Osteoblast (primary cell): ENCODE results near the gene STRN. TPM values are rescaled to one million over a fixed set of nuclear protein-coding genes. Genes with fewer than 3 reads are reported as not detected.
"Not testable (repeated sequence)": the region's sequence is repeated elsewhere in the genome, so short reads cannot be mapped to it uniquely, and the experiment has no call there.

Experiments
- DNase-seq: peaks from one replicate; pipeline ENCODE4 v3.0.0; 2011; ENCODE audit warnings: low spot score, mixed read lengths; ENCODE audit not compliant: insufficient read length; ENCODE audit errors: missing footprints
- H2AFZ ChIP-seq: 2 replicates; pipeline ENCODE4 v1.6.0; 2011; ENCODE audit warnings: mild to moderate bottlenecking, low read length
- H3K27ac ChIP-seq: 2 replicates; pipeline ENCODE4 v1.5.1; 2011; ENCODE audit warnings: mild to moderate bottlenecking, low read depth, low read length, moderate library complexity
- H3K27me3 ChIP-seq: 2 replicates; pipeline ENCODE4 v1.6.0; 2012; ENCODE audit warnings: mild to moderate bottlenecking, control low read depth, inconsistent platforms, low read length, moderate library complexity; ENCODE audit not compliant: insufficient read depth
- H3K36me3 ChIP-seq: 2 replicates; pipeline ENCODE4 v1.5.1; 2011; ENCODE audit warnings: mild to moderate bottlenecking, low read length, control low read depth, moderate library complexity; ENCODE audit not compliant: insufficient read depth
- H3K4me1 ChIP-seq: 2 replicates; pipeline ENCODE4 v1.5.1; 2011; ENCODE audit warnings: mild to moderate bottlenecking, low read length, control low read depth, moderate library complexity; ENCODE audit not compliant: insufficient read depth
- H3K4me2 ChIP-seq: 2 replicates; pipeline ENCODE4 v1.6.0; 2011; ENCODE audit warnings: mild to moderate bottlenecking, low read length; ENCODE audit not compliant: insufficient read depth
- H3K4me3 ChIP-seq: fragments of 200-600 bp; sonication (generic); 3 replicates; pipeline ENCODE4 v1.5.1; 2012; ENCODE audit warnings: mild to moderate bottlenecking, low read length, inconsistent platforms; ENCODE audit not compliant: insufficient read depth
- H3K79me2 ChIP-seq: 2 replicates; pipeline ENCODE4 v1.6.0; 2012; ENCODE audit warnings: mild to moderate bottlenecking, low read length, control low read depth, inconsistent platforms; ENCODE audit not compliant: insufficient read depth
- H3K9me3 ChIP-seq: 2 replicates; pipeline ENCODE4 v1.5.1; 2011; ENCODE audit warnings: low read depth, low read length, control low read depth
- H4K20me1 ChIP-seq: 2 replicates; pipeline ENCODE4 v1.6.0; 2012; ENCODE audit warnings: mild to moderate bottlenecking, low read length, control low read depth; ENCODE audit not compliant: insufficient read depth
- total RNA-seq: library from RNA; depleted of rRNA; stranded (reverse); fragments of >200 nt; gene quantifications from 2 replicates; pipeline ENCODE4 v1.2.3, GENCODE V29; 2012
- TF ChIP-seq, protein P1 (sequence below): IDR thresholded peaks from 2 replicates; pipeline ENCODE4 v1.5.1; 2011; ENCODE audit warnings: mild to moderate bottlenecking, low read depth, low read length, moderate library complexity; ENCODE audit errors: extremely low read depth

STRN gene
- total RNA-seq, 1 donor: 21.4 TPM

DNA sequence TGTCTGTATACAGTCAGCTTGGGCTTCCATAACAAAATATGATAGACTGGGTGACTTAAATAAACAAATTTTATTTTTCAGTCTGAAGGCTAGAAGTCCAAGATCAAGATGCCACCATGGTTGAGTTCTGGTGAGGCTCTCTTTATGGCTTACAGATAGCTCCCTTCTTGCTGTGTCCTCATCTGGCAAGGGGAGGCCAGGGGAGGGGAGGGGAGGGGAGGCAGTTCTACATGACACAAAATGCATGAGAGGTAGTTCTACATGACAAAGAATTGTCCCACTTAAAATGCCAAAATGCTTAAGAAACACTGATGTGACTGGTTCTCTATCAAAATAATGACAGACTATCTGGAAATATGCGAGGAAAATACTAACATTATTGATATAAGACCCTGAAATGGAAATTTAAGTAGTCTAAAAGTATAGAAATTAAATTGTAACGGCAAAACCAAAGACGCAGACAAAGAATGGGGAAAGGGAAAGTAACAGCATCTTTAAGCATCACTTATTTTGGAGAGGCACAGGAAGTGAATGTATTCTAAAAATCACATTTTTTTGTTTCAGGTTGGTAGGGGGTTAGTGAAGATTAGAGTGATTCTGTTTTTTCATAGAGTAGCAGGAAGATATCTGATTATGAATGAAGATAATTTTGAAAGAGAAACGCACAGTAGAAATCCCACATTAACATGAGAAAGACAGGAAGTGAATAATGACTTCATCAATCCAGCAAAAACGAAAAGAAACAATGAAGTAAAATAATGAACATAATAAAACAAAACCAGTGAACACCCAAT lies 131.4 kb downstream of the STRN start:
- Histone ChIP-seq H3K79me2 (no peaks in the 10 kb centered on the region), H3K9me3 (no peaks in the 10 kb centered on the region), H4K20me1 (no peaks in the 10 kb centered on the region), H3K27ac (no peak overlapping the region), H3K27me3 (no peaks in the 10 kb centered on the region), H3K4me3 (no peak overlapping the region), H3K4me1 (no peaks in the 10 kb centered on the region), H2AFZ (no peak overlapping the region), H3K36me3 (no peaks in the 10 kb centered on the region), H3K4me2 (no peak overlapping the region)
- DNase-seq: no peak
- TF ChIP-seq, protein P1, sequence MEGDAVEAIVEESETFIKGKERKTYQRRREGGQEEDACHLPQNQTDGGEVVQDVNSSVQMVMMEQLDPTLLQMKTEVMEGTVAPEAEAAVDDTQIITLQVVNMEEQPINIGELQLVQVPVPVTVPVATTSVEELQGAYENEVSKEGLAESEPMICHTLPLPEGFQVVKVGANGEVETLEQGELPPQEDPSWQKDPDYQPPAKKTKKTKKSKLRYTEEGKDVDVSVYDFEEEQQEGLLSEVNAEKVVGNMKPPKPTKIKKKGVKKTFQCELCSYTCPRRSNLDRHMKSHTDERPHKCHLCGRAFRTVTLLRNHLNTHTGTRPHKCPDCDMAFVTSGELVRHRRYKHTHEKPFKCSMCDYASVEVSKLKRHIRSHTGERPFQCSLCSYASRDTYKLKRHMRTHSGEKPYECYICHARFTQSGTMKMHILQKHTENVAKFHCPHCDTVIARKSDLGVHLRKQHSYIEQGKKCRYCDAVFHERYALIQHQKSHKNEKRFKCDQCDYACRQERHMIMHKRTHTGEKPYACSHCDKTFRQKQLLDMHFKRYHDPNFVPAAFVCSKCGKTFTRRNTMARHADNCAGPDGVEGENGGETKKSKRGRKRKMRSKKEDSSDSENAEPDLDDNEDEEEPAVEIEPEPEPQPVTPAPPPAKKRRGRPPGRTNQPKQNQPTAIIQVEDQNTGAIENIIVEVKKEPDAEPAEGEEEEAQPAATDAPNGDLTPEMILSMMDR: no peak

DNA sequence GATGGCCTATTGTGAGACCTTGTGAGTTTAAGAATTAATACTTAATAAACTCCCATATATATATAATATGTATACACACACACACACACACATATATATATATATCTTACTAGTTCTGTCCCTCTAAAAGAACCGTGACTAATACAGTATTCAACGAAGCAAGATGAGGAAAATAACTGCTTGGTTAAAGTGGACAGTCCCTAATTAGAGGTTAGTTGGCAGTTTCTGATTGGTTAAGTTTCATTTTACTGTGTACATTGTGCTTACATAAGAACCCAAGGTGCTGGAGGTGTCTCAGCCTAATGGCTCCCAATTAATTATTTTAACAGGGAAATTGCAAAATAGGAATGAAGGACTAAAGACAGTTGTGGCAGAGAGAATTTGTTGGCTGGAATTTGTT lies 132.1 kb downstream of the STRN start:
- Histone ChIP-seq H3K9me3 (no peaks in the 10 kb centered on the region), H4K20me1 (no peaks in the 10 kb centered on the region), H3K27me3 (no peaks in the 10 kb centered on the region), H2AFZ (no peak overlapping the region), H3K36me3 (no peaks in the 10 kb centered on the region), H3K79me2 (no peaks in the 10 kb centered on the region), H3K4me2 (no peak overlapping the region), H3K27ac (no peak overlapping the region), H3K4me3 (no peak overlapping the region), H3K4me1 (no peaks in the 10 kb centered on the region)
- DNase-seq: no peak
- TF ChIP-seq, protein P1: no peak

DNA sequence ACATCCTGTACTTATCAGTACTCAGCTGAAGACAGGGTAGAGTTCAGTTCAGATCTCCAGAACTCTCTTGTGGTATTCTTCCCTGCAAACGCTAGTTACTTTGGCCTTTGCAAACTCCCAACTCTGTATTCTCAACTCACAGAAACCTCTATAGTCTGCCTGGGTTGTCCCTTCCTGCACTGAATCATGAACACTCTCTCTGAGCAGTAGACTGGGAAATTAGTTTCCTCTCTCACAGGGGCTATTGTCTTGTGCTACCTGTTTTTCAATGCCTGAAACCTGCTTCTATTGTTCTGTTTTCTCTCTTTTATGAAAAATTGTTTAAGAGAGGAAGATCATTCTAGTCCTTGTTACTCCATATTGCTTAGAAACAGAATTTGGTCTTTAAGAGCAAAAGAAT lies 135.2 kb downstream of the STRN start:
- H4K20me1 ChIP-seq: no peaks in the 10 kb centered on the region
- peaks cover 4% of the 10 kb centered on the region for H3K27me3 ChIP-seq
- no peak for DNase-seq
- no peaks in the 10 kb centered on the region for H3K9me3 ChIP-seq
- H3K4me2 ChIP-seq: no peak overlapping the region
- H3K36me3 ChIP-seq: no peaks in the 10 kb centered on the region
- H3K79me2 ChIP-seq: no peaks in the 10 kb centered on the region
- TF ChIP-seq, protein P1: no peak
- H3K4me3 ChIP-seq: no peak overlapping the region
- no peak overlapping the region for H3K27ac ChIP-seq
- no peak overlapping the region for H2AFZ ChIP-seq
- no peaks in the 10 kb centered on the region for H3K4me1 ChIP-seq

DNA sequence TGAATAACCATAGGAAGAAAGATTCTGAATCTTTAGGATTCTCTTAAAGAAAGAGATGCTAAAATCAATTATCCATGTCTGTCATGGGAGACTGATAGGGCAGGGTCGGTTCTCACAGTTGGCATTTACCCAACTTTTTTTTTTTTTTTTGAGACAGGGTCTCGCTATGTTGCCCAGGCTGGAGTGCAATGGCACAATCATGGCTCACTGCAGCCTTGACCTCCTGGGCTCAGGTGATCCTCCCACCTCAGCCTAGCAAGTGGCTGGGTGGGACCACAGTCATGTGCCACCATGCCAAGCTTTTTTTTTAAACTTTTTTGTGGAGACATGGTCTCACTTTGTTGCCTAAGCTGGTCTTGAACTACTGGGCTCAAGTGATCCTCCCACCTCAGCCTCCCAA lies 141.7 kb downstream of the STRN start:
- not testable (repeated sequence) for H3K4me2 ChIP-seq, H3K36me3 ChIP-seq, H2AFZ ChIP-seq, DNase-seq, H3K9me3 ChIP-seq, H3K4me3 ChIP-seq, H3K27ac ChIP-seq, H4K20me1 ChIP-seq, H3K4me1 ChIP-seq, H3K79me2 ChIP-seq, H3K27me3 ChIP-seq
